ENCODE results near the gene ARRB1. TPM values are rescaled to one million over a fixed set of nuclear protein-coding genes. Genes with fewer than 3 reads are reported as not detected.
A peak's percentile ranks its signal among the peaks of the same experiment; 100 is the strongest.

Gene ARRB1
- total and polyA plus RNA-seq, 2 of the 13 experiments (the other 11 are each of a cell fraction or from before 2014, with no cell fraction given), result 22.5 to 35.7 TPM

- TF ChIP-seq RERE (CRISPR knock-in tag; IDR thresholded peaks at IDR 0.05; ENCODE audit: low read depth) (peak; percentile 89; the same call in 1 of the 2 replicates), ETV5 (CRISPR knock-in tag; IDR thresholded peaks at IDR 0.05; ENCODE audit: borderline replicate concordance) (0 out of 2 replicates have a peak, but pooled peaks have one; percentile 11), STAT6 (CRISPR knock-in tag; IDR thresholded peaks at IDR 0.05; ENCODE audit: borderline replicate concordance) (no peak), KLF6 (CRISPR knock-in tag; IDR thresholded peaks at IDR 0.05) (0 out of 2 replicates have a peak, but pooled peaks have one; percentile 27), PATZ1 (CRISPR knock-in tag; IDR thresholded peaks at IDR 0.05) (peak; percentile 39), FOSL1 (CRISPR knock-in tag; IDR thresholded peaks at IDR 0.05; ENCODE audit: borderline replicate concordance) (peak; percentile 77; the same call in 1 of the 2 replicates), HCFC1 (IDR thresholded peaks at IDR 0.05; ENCODE audit: low read depth, low read length) (no peak), ARID2 (CRISPR knock-in tag; IDR thresholded peaks at IDR 0.05; ENCODE audit: borderline replicate concordance) (no peak), PRDM10 (CRISPR knock-in tag; IDR thresholded peaks at IDR 0.05; ENCODE audit: low read depth) (0 out of 2 replicates have a peak, but pooled peaks have one; percentile 37), TEAD2 (CRISPR knock-in tag; IDR thresholded peaks at IDR 0.05) (no peak), ZNF333 (CRISPR knock-in tag; IDR thresholded peaks at IDR 0.05; ENCODE audit: borderline replicate concordance) (no peak), ZNF598 (CRISPR knock-in tag; IDR thresholded peaks at IDR 0.05; ENCODE audit: borderline replicate concordance) (no peak), ELF3 (CRISPR knock-in tag; IDR thresholded peaks at IDR 0.05) (peak; percentile 74)
These were observed 20.8 kb upstream of the ARRB1 start (continued) for GRCh38 chr11:75371949-75372876.
